Muscle layer of colon (tissue), 2 donors: ENCODE measurements around the gene ROCK2.

Source experiments
- H3K27ac ChIP-seq: one replicate; pipeline ENCODE4 v1.7.0; 2013; ENCODE audit warnings: low read depth, mild to moderate bottlenecking, low read length, moderate library complexity
- H3K27me3 ChIP-seq, 2 donors: one replicate each; pipeline ENCODE4 v1.7.0; 2013; ENCODE audit warnings: low read length in 2 of 2, mild to moderate bottlenecking in 2 of 2; ENCODE audit not compliant: insufficient read depth in 2 of 2, control insufficient read depth in 1 of 2
- H3K36me3 ChIP-seq: one replicate; pipeline ENCODE4 v1.7.0; 2013; ENCODE audit warnings: mild to moderate bottlenecking, low read length; ENCODE audit not compliant: insufficient read depth
- H3K4me1 ChIP-seq: one replicate; pipeline ENCODE4 v1.7.0; 2013; ENCODE audit warnings: mild to moderate bottlenecking, low read length; ENCODE audit not compliant: insufficient read depth
- H3K4me3 ChIP-seq, 2 donors: one replicate each; pipeline ENCODE4 v1.7.0; 2013; ENCODE audit warnings: low read length in 2 of 2, low read depth in 1 of 2, mild to moderate bottlenecking in 1 of 2, moderate library complexity in 1 of 2
- H3K9ac ChIP-seq: one replicate; pipeline ENCODE4 v1.7.0; 2013; ENCODE audit warnings: low read length
- H3K9me3 ChIP-seq: one replicate; pipeline ENCODE4 v1.7.0; 2013; ENCODE audit warnings: mild to moderate bottlenecking, low read length
- donor health status: abdominal sarcoma.
- donor health status: Adenocarcinoma of cecum.

Gene ROCK2

GRCh38 chr2:11379558-11379957 lies 35.1 kb upstream of the ROCK2 start:
- Histone ChIP-seq H3K9me3 (no peaks in the 10 kb centered on the region), H3K27ac (no peak overlapping the region), H3K27me3 (no peaks in the 10 kb centered on the region), H3K4me1 (peaks cover 34% of the 10 kb centered on the region), H3K36me3 (no peaks in the 10 kb centered on the region), H3K4me3 (no peak overlapping the region), H3K9ac (no peak overlapping the region)

- Histone ChIP-seq H3K27ac (peak overlapping the region; percentile 78), H3K4me3 (peak overlapping the region in 1 of 2 donors; percentile 28)
These were observed 33.6 kb upstream of the ROCK2 start for GRCh38 chr2:11377928-11378545.

GRCh38 chr2:11376071-11376470 lies 31.6 kb upstream of the ROCK2 start:
- Histone ChIP-seq H3K4me3 (no peak overlapping the region), H3K4me1 (peaks cover 44% of the 10 kb centered on the region), H3K36me3 (no peaks in the 10 kb centered on the region), H3K27me3 (no peaks in the 10 kb centered on the region), H3K27ac (peak overlapping the region; percentile 71), H3K9me3 (no peaks in the 10 kb centered on the region), H3K9ac (no peak overlapping the region)

More at GRCh38 chr2:11377928-11378545, 33.6 kb upstream of the ROCK2 start:
- Histone ChIP-seq H3K9me3 (no peaks in the 10 kb centered on the region), H3K36me3 (no peaks in the 10 kb centered on the region), H3K9ac (peak overlapping the region; percentile 1), H3K27me3 (no peaks in the 10 kb centered on the region), H3K4me1 (peaks cover 41% of the 10 kb centered on the region)

- Histone ChIP-seq H3K4me1 (peaks cover 44% of the 10 kb centered on the region), H3K9me3 (no peaks in the 10 kb centered on the region), H3K36me3 (no peaks in the 10 kb centered on the region), H3K9ac (no peak overlapping the region), H3K27me3 (no peaks in the 10 kb centered on the region), H3K4me3 (no peak overlapping the region), H3K27ac (peak overlapping the region; percentile 71)
These were observed 31.2 kb upstream of the ROCK2 start for GRCh38 chr2:11375689-11376027.

GRCh38 chr2:11375025-11375688 lies 30.7 kb upstream of the ROCK2 start:
- H3K4me1 ChIP-seq, result peaks cover 44% of the 10 kb centered on the region
- H3K27ac ChIP-seq, result peak overlapping the region; percentile 69
- H3K36me3 ChIP-seq, result no peaks in the 10 kb centered on the region
- H3K9me3 ChIP-seq, result no peaks in the 10 kb centered on the region
- no peak overlapping the region for H3K9ac ChIP-seq
- H3K27me3 ChIP-seq, result no peaks in the 10 kb centered on the region
- no peak overlapping the region for H3K4me3 ChIP-seq

GRCh38 chr2:11373096-11373495 lies 28.7 kb upstream of the ROCK2 start:
- no peaks in the 10 kb centered on the region for H3K27me3 ChIP-seq
- no peaks in the 10 kb centered on the region for H3K9me3 ChIP-seq
- H3K9ac ChIP-seq, result no peak overlapping the region
- H3K36me3 ChIP-seq, result no peaks in the 10 kb centered on the region
- peaks cover 26% of the 10 kb centered on the region for H3K4me1 ChIP-seq
- no peak overlapping the region for H3K27ac ChIP-seq
- no peak overlapping the region for H3K4me3 ChIP-seq

GRCh38 chr2:11371092-11371937 lies 26.9 kb upstream of the ROCK2 start:
- no peak overlapping the region for H3K9ac ChIP-seq
- no peaks in the 10 kb centered on the region for H3K9me3 ChIP-seq
- no peaks in the 10 kb centered on the region for H3K36me3 ChIP-seq
- H3K27ac ChIP-seq, result no peak overlapping the region
- H3K27me3 ChIP-seq, result no peaks in the 10 kb centered on the region
- peaks cover 26% of the 10 kb centered on the region for H3K4me1 ChIP-seq
- H3K4me3 ChIP-seq, result no peak overlapping the region

- no peak overlapping the region for H3K27ac ChIP-seq
- peaks cover 20% of the 10 kb centered on the region for H3K4me1 ChIP-seq
- H3K9me3 ChIP-seq, result no peaks in the 10 kb centered on the region
- H3K9ac ChIP-seq, result no peak overlapping the region
- no peak overlapping the region for H3K4me3 ChIP-seq
- no peaks in the 10 kb centered on the region for H3K36me3 ChIP-seq
- no peaks in the 10 kb centered on the region for H3K27me3 ChIP-seq
These were observed 26.1 kb upstream of the ROCK2 start for GRCh38 chr2:11370377-11371091.

- Histone ChIP-seq H3K9me3 (no peaks in the 10 kb centered on the region), H3K4me3 (peak overlapping the region in 1 of 2 donors; percentile 14), H3K9ac (no peak overlapping the region), H3K4me1 (peaks cover 4% of the 10 kb centered on the region), H3K27ac (no peak overlapping the region), H3K27me3 (no peaks in the 10 kb centered on the region), H3K36me3 (no peaks in the 10 kb centered on the region)
These were observed 23.7 kb upstream of the ROCK2 start for GRCh38 chr2:11368059-11368572.

- no peak overlapping the region for H3K4me3 ChIP-seq
- H3K36me3 ChIP-seq, result no peaks in the 10 kb centered on the region
- no peak overlapping the region for H3K9ac ChIP-seq
- H3K27ac ChIP-seq, result no peak overlapping the region
- H3K27me3 ChIP-seq, result no peaks in the 10 kb centered on the region
- no peaks in the 10 kb centered on the region for H3K9me3 ChIP-seq
- no peaks in the 10 kb centered on the region for H3K4me1 ChIP-seq
These were observed 22.8 kb upstream of the ROCK2 start for GRCh38 chr2:11367170-11367730.

- H3K4me3 ChIP-seq, result no peak overlapping the region
- H3K27ac ChIP-seq, result no peak overlapping the region
- H3K9ac ChIP-seq, result no peak overlapping the region
- no peaks in the 10 kb centered on the region for H3K36me3 ChIP-seq
- no peaks in the 10 kb centered on the region for H3K9me3 ChIP-seq
- H3K27me3 ChIP-seq, result no peaks in the 10 kb centered on the region
- no peaks in the 10 kb centered on the region for H3K4me1 ChIP-seq
These were observed 21.9 kb upstream of the ROCK2 start for GRCh38 chr2:11366326-11366741.
